T-helper 2 cell (primary cell): ENCODE measurements around the gene TENM4.

Experiments used
- DNase-seq, 5 experiments: peaks; one replicate each; pipeline versions ENCODE4 v3.0.0 to v3.0.0-alpha.2; 2012 to 2022

TENM4 gene

GRCh38 chr11:78767027-78767932 is 673.5 kb downstream of the TENM4 start:
- DNase-seq = no peak

GRCh38 chr11:78764946-78765345 is 675.9 kb downstream of the TENM4 start:
- DNase-seq = no peak

DNA sequence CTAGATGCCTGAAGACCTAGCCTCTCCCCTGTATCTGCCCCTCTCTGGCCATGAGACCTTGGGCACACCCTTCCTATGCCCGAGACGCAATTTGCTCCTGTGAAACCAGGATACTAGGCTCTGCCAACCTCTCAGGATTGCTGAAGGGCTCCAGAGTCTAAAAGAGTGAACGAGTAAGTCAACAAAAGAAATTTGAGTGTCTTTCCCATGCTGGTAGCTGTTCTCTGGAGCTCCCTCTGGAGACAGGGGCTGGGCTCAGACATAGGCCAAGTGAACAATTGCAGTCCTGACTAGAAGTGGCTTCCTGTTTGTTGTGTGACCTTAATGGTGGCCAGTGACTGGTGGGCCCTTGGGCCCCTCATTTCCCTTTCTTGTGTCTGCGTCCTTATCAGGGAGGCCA is 677.2 kb downstream of the TENM4 start:
- DNase-seq = no peak

- no peak for DNase-seq
Observed at GRCh38 chr11:78762105-78762504, 678.7 kb downstream of the TENM4 start.

DNA sequence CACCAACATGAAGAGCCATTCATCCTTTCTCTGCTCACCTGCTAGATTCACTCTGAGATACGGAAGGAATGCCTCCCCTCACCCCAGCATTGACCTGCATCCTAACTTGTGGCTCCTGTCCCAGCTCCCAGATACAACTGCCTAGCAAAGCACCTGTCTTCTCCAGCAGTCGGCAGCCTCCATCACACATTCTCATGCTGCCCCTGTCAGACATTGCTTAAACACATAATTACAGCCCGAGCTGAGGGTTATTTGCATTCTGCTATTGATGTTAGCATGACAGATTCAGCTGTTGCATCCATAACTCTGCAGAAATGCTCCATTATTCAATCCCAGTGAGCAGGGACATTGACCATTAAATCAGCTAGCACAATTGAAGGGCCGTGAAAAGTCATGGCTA is 681.8 kb downstream of the TENM4 start:
- no peak for DNase-seq

GRCh38 chr11:78753297-78753696 is 687.5 kb downstream of the TENM4 start:
- DNase-seq = no peak

GRCh38 chr11:78752494-78752893 is 688.3 kb downstream of the TENM4 start:
- DNase-seq = no peak

DNA sequence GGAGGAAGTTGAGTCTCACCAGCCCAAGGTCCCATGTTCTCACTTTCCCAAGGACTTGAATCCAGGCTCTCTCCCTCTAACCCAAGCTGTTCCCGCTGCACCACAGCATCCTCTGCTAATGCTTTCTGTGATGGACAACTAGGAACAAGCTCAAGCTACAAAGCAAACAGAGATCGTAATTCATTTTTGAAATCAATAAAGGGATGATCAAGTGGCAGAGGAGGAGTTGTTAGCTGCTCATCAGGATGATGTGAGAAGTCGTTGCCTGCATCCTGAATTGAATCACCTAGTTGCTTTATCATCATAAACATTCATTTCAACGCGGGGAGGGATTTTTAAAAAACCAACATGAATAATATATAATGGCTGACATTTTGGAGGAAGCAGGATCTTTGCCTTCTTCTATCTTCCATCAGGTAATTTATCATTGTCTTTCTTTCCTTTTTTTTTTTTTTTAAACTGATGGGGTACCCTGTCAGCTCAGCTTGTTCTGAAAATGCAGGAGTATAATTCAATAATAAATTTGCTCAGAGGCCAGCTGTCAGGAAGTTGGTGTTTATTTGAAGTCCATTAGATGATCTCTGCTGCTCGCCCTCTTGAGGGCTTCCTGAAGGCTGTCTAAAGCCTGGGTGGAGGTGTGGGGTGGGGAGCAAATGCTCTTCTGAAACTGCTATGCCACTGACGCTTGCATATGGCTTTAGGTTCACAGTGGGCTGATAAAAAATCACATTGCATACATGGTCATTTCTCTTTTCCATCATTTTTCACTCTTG is 691.7 kb downstream of the TENM4 start:
- no peak for DNase-seq

- DNase-seq = no peak
Observed at GRCh38 chr11:78744949-78745348, 695.9 kb downstream of the TENM4 start.

GRCh38 chr11:78744202-78744601 is 696.6 kb downstream of the TENM4 start:
- DNase-seq = no peak

- no peak for DNase-seq
Observed at GRCh38 chr11:78742430-78742829, 698.4 kb downstream of the TENM4 start.

GRCh38 chr11:78741741-78742140 is 699.1 kb downstream of the TENM4 start:
- no peak for DNase-seq

DNA sequence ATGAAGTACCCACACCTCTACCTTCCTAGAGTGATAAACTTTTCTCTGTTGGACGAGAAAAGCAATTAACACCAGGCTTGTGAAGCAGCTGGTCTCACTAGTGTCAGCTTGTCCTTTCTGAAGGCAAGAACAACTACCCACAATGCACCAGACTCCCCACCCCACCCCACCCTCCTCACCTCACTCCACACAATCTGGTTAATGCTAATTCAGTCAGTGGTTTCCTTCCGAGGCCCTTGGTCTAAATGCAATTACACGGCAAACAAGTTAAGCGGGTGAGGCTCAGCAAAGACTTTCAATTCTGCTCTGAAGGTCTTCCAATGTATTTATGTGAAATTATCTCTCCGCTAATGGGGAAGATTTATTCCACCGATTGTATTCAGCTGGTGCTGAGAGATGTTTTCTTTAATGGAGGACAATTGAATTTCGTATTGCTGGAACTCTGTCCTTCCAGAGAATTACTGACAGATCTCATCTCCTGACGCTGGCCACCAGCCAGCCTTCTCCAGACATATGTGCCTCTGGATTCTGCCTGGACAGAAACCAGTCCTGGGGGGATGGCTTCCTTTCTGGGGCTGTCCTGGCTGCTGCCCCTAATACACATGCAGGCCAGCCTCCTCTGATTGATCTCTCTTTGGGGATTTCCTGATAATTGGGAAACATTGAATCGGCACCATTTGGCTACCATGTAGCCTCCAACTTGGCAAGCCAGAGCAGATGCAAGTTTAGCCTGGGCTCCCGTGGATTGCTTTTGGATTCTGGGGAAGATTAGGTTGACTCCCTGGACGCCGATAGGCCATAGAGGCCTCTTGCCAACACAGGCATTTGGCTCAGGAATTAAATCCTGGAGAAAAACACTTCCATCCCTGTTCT is 700.4 kb downstream of the TENM4 start:
- no peak for DNase-seq

DNA sequence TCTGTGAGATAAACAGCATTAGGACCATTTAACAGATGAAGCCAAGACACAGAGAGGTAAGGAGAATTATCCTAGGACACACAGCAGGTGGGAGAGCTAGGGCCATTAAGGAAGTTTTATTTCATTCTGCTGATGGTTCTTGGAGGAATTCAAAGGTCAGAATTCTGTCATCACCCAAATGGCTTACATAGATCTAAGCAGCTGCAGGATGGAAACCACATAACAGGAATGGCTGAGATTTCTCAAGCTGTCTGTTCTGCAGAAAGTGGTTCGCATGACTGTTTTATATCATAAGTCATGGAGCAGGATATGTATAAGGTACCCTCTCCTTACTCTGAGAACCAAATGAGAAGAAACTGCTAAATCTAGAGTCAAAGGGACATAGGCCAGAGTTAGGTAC is 702.9 kb downstream of the TENM4 start:
- no peak for DNase-seq

DNA sequence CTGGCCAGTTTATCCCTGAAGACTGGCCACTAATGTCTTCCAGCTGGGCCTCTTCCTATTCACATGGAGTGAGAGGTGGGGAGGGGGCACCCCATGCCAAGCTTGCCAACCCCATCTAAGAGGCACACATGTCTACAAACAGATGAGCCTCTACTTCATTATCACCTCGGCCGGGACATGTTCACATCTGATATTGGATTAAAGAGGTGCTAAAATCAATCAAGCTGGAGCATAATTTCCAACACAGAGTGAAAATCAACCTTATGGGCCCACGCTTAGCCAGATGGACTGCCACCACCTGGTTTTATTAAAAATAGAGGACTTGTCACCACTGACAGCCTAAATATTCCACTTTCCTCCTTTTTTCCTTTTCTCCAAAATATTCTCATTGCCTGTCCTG is 703.5 kb downstream of the TENM4 start:
- no peak for DNase-seq

DNA sequence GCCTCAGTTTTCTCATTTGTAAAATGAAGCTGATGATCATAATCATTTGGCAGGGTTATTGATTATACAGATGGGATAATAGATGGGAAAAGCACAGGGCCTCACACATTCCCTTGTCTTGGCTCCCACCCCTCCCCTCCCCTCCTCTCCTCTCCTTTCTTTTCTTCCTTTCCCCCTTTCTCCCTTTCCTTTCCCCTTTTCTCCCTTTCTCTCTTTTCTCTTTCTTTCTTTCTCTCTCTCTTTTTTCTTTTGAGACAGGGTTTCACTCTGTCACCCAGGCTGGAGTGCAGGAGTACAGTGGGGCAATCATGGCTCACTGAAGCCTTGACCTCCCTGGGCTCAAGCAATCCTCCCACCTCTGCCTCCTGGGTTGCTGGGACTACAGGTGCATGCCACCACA is 705.1 kb downstream of the TENM4 start:
- no peak for DNase-seq

DNA sequence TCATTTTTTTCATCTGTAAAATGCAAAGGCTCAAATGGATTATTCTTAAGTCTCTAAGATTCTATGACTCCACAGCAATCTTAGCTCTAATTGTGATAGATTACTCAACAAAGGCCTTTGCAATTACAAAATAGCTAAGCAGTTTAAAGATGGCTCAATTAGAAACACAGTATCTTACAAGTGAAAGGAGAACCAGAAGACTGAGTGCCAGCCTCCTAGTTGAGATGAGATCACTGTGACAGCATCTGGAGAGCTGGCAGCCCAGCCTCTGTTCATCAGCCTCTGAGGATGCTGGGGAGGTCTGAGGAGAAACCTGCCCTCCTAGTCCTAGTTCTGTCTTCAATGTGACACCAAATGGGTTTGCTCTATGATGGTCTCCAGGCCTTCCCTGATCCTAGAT is 707.8 kb downstream of the TENM4 start:
- DNase-seq = no peak

- no peak for DNase-seq
Observed at GRCh38 chr11:78732246-78732645, 708.6 kb downstream of the TENM4 start.

DNA sequence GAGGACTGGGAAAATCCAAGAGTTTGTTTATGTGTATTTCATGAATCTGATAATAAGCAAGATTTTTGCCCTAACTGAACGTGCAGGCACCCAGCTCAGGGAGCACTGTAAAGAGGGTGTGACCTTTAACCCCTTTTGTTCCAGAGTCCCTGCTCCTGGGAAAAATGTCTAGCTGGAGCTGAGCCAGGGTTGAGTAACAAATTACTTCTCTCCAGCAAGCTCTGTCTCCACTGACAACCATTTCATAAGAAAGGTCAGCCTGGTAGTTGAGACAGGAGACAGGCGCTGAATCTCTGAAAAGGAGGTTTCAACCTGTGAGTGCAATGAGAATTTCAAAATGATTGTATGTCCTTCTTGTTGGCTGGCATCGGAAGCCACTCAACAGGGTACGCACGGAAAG is 709.8 kb downstream of the TENM4 start:
- no peak for DNase-seq

GRCh38 chr11:78730267-78730824 is 710.5 kb downstream of the TENM4 start:
- no peak for DNase-seq

DNA sequence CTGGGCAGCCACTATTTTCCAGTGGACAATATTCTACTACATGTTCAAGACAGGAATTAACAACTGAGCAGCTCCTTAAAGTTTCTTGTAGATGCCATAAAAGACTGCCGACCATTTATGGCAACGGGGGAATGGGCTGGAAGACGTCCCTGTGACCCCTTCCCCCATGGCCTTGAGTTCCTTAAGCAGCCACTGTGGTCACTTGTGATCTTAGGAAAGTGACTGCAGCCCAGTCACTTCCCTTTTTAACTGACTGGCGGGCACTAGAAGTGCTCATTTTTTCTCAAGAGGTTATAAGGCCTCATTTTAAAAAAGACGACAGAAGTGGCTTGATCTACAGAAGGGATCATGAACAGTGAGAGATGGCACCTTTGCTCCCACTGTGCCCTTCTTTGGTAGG is 713.0 kb downstream of the TENM4 start:
- no peak for DNase-seq

GRCh38 chr11:78725200-78725599 is 715.6 kb downstream of the TENM4 start:
- no peak for DNase-seq

GRCh38 chr11:78722786-78723185 is 718.0 kb downstream of the TENM4 start:
- DNase-seq = no peak
